GM06990 (cell line): ENCODE measurements around the gene SCRN2.

Experiments used
- DNase-seq: peaks from one replicate; pipeline ENCODE4 v3.0.0-alpha.2; 2011; ENCODE audit not compliant: insufficient read length; ENCODE audit errors: extremely low read depth
- H3K27me3 ChIP-seq: replicated peaks from 2 replicates; pipeline ENCODE4 v1.6.0; 2011; ENCODE audit warnings: low read length; ENCODE audit not compliant: control insufficient read depth, insufficient read depth
- H3K36me3 ChIP-seq: 2 replicates; pipeline ENCODE4 v1.5.1; 2011; ENCODE audit warnings: low read length; ENCODE audit not compliant: control insufficient read depth, insufficient read depth
- H3K4me3 ChIP-seq: replicated peaks from 2 replicates; pipeline ENCODE4 v1.5.1; 2011; ENCODE audit warnings: low read depth, mild to moderate bottlenecking, control low read depth, low read length
- TF ChIP-seq, protein P1 (sequence below): IDR thresholded peaks from 2 replicates; pipeline ENCODE4 v1.5.1; 2011; ENCODE audit warnings: low read length, control low read depth, mild to moderate bottlenecking, inconsistent platforms; ENCODE audit not compliant: insufficient read depth, poor library complexity, severe bottlenecking

Gene SCRN2

GRCh38 chr17:47801176-47801765, 39.8 kb downstream of the SCRN2 start:
- Histone ChIP-seq H3K4me3 (no peak overlapping the region), H3K36me3 (no peaks in the 10 kb centered on the region), H3K27me3 (no peaks in the 10 kb centered on the region)
- TF ChIP-seq, protein P1, sequence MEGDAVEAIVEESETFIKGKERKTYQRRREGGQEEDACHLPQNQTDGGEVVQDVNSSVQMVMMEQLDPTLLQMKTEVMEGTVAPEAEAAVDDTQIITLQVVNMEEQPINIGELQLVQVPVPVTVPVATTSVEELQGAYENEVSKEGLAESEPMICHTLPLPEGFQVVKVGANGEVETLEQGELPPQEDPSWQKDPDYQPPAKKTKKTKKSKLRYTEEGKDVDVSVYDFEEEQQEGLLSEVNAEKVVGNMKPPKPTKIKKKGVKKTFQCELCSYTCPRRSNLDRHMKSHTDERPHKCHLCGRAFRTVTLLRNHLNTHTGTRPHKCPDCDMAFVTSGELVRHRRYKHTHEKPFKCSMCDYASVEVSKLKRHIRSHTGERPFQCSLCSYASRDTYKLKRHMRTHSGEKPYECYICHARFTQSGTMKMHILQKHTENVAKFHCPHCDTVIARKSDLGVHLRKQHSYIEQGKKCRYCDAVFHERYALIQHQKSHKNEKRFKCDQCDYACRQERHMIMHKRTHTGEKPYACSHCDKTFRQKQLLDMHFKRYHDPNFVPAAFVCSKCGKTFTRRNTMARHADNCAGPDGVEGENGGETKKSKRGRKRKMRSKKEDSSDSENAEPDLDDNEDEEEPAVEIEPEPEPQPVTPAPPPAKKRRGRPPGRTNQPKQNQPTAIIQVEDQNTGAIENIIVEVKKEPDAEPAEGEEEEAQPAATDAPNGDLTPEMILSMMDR: no peak
- no peak for DNase-seq

DNA sequence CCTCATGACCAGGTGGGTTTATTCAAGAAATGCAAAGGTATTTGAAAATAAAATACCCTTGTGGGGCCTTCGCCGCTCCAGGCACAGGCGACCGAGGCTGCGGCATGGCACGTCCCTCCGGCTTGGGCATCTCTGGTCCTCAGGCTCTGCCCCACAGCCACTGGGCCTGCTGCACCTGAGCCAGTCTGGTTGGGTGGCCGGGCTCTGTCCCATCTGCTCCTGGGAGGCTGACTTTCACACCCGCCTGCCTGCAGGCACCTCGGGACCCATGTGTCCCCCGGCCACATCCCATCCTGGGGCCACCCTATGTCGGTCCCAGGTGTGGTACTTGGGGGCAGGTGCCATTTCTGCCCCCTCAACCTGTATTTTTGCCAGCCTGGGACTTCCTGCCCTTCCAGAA, 40.4 kb downstream of the SCRN2 start:
- Histone ChIP-seq H3K36me3 (no peaks in the 10 kb centered on the region), H3K27me3 (no peaks in the 10 kb centered on the region), H3K4me3 (no peak overlapping the region)
- TF ChIP-seq, protein P1: no peak
- DNase-seq: no peak

GRCh38 chr17:47797797-47798196, 43.3 kb downstream of the SCRN2 start:
- H3K4me3 ChIP-seq: no peak overlapping the region
- DNase-seq: no peak
- TF ChIP-seq, protein P1: no peak
- no peaks in the 10 kb centered on the region for H3K27me3 ChIP-seq
- H3K36me3 ChIP-seq: no peaks in the 10 kb centered on the region

DNA sequence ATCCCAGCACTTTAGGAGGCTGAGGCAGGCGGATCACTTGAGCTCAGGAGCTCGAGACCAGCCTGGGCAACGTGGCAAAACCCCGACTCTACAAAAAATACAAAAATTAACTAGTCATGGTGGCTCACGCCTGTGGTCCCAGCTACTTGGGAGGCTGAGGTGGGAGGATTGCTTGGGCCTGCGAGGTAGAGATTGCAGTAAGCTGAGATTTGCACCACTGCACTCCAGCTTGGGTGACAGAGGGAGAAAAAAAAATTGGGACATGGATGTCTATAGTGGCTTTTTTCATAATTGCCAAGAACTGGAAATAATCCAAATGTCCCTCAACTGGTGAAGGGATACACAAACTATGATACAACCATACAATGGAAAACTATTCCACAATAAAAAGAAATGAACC, 48.1 kb downstream of the SCRN2 start:
- Histone ChIP-seq H3K27me3 (no peaks in the 10 kb centered on the region; the same call in 1 of the 2 replicates), H3K4me3 (no peak overlapping the region), H3K36me3 (no peaks in the 10 kb centered on the region)
- no peak for DNase-seq
- TF ChIP-seq, protein P1: no peak

GRCh38 chr17:47792457-47792856, 48.6 kb downstream of the SCRN2 start:
- DNase-seq: no peak
- H3K36me3 ChIP-seq: no peaks in the 10 kb centered on the region
- no peak overlapping the region for H3K4me3 ChIP-seq
- TF ChIP-seq, protein P1: no peak
- no peaks in the 10 kb centered on the region; the same call in 1 of the 2 replicates for H3K27me3 ChIP-seq

GRCh38 chr17:47791025-47791424, 50.0 kb downstream of the SCRN2 start:
- no peak for DNase-seq
- Histone ChIP-seq H3K36me3 (no peaks in the 10 kb centered on the region), H3K4me3 (no peak overlapping the region), H3K27me3 (no peaks in the 10 kb centered on the region; the same call in 1 of the 2 replicates)
- TF ChIP-seq, protein P1: no peak
